Esophagus muscularis mucosa (tissue), 3 donors: ENCODE results near the gene YEATS2.

Experiments used
- EP300 ChIP-seq: sonication (generic); formaldehyde crosslinking; IDR thresholded peaks from one replicate; pipeline ENCODE4 v1.6.1; 2017; ENCODE audit warnings: antibody characterized with exemption
- POLR2A ChIP-seq: fragments of 450-650 bp; IDR thresholded peaks from one replicate; pipeline ENCODE4 v1.6.1; 2017; ENCODE audit warnings: antibody characterized with exemption, moderate library complexity, mild to moderate bottlenecking, low read depth
- POLR2AphosphoS5 ChIP-seq, 2 donors: sonication (generic); formaldehyde crosslinking; IDR thresholded peaks; one replicate each; pipeline ENCODE4 v1.6.1; 2017; ENCODE audit warnings: antibody characterized with exemption in 2 of 2

- TF ChIP-seq EP300 = no peak
- TF ChIP-seq POLR2A = no peak
- TF ChIP-seq POLR2AphosphoS5 (IDR thresholded peaks at IDR 0.05) = no peak
Measured at GRCh38 chr3:183779896-183780465, 82.4 kb downstream of the YEATS2 start.
